Measurements from ENCODE around the gene MVP.
A peak's percentile ranks its signal among the peaks of the same experiment; 100 is the strongest.
"Not testable (repeated sequence)": the region's sequence is repeated elsewhere in the genome, so short reads cannot be mapped to it uniquely, and the experiment has no call there.

The MVP gene

DNA sequence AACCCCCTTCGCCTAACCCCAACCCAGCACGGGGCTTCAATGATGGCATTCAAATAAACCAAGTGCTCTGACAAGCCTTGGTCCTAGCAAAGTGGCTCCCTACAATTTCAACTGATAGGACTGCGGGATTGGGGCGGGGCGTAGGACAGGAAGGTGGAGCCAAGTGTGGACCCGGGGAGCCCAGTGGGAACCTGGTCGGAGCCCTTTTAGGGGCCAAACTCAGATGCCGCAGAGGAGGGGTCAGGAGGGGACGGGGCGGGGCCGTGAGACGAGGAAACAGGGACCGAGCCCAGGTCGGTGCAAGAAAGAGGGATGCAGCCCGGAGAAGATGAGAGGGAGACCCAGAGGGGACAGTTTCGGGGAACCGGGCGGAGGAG, 55.9 kb downstream of the MVP start:
- DNase-seq: no peak

DNA sequence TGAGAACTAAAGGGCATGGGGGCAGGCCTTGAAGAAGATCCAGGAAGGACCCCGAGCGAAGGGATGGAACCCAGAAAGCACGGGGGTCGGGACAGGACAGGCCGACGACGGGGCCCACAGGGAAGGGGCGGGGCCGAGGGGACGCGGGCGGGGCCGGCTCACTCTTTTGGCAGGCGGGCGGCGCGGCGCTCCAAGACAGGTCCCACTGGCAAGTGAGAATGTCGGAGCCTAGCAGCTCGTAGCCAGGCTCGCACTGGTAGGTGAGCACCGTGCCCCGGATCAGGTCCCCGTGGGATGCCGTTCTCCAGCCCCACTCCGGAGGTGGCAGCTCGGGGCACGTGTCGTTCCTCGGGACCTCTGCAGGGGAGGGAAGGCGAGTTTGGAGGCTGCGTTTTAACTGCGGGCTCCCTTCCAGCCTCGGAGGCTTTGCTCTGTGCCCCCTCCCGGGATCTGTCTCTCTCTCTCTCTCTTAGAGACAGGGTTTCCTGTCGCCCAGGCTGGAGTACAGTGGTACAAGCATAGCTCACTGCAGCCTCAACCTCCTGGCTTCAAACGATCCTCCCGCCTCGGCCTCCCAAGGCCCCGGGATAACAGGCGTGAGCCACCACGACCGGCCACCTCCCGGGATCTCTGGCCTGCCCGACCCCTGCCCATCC, 56.5 kb downstream of the MVP start:
- no peak for DNase-seq

- no peak for DNase-seq
These were observed 57.2 kb downstream of the MVP start for GRCh38 chr16:29877266-29877961.

GRCh38 chr16:29878172-29878571, 57.9 kb downstream of the MVP start:
- no peak for DNase-seq

DNA sequence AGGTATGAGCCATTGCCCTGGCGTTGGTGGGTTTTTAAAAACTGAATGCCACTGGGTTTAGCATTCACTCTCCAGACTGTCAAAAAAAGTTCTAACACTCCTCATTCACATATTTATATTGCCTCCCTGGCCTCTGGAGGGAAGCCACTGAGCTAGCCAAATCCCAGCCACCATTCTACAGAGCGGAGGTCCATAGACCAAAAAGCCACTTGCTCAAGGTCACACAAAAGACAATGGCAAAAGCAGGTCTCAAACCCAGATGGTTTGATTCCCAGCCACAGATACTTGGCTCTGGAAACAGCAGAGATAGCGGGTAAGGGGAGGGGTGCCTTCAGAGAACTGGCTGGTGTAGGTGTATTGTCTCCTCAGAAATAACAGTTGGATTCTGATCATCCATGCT, 60.8 kb downstream of the MVP start:
- no peak for DNase-seq

DNA sequence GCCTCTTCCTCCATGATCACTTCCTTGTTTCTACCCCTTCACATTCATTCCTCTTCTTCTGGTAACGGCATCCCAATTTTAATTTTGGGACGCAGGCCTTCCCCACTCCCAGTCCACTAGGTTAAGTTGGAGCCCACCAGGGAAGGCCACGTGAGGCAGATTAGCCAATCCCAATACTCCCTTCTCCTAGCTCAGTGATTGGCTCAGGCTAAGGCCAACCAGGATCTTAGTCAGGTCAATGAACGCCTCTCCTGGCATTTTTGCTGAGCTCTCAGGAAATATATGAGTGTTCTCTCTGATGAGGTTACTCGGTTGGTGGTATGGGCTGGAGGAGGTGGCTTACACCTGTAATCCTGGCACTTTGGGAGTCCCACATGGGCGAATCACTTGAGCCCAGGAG, 63.7 kb downstream of the MVP start:
- no peak for DNase-seq

- not testable (repeated sequence) for DNase-seq
These were observed 69.1 kb downstream of the MVP start for GRCh38 chr16:29889372-29889771.

DNA sequence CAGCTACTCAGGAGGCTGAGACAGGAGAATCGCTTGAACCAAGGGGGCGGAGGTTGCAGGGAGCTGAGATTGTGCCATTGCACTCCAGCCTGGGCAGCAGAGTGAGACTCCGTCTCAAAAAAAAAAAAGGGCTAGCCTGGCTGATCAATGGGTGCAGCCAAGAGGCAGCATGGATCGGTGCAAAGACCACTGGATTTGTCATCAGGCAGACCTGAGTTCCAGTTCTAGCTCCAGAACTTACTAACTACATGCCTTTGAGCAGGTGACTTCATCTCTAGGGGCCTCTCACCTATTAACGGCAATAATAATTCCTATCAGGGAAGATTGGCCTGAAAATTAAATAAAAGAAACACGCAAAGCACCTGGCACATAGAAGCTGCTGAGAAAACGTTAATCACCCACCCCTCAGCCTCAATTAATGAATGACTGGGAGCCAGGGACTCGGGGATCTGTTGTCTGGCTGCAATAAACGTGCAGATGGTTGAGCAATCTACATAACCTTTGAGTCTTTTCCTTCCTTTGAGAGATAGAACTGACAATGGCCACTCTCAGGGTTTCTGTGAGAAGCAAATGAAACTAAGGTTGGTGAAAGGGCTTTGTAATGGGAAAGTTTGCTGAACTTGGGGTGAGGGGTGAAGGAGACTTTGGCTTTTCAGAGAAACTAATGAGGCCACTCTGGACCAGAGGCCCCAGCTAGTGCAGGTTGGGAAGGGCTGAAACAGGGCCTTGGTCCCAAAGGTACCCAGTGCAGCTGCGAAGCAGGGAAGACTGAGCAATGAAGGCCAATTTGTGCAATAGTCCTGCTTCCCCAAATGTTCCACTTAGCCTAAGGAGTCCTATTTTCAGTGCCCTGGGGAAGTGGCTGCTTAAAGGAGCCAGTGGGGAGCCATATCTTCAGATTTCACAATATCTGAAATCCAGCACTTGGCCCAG, 71.5 kb downstream of the MVP start:
- peak; percentile 10 for DNase-seq

DNA sequence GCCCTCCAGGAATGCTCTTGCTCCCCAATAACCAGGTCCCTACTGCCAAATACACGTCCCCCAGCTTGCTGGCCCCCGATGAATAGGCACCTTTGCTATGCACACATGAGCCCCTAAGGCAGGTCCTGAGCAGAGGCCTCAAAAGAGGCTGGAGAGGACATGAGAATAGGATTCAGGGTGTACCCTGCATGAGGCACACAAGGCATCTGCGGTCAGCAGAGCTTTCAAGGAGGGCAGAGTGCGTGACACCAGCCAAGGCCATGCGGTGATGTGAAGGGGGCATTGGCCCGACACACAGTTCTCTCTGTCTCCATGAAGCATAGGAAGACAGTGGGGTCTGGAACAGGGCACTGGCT, 72.2 kb downstream of the MVP start:
- no peak for DNase-seq

DNA sequence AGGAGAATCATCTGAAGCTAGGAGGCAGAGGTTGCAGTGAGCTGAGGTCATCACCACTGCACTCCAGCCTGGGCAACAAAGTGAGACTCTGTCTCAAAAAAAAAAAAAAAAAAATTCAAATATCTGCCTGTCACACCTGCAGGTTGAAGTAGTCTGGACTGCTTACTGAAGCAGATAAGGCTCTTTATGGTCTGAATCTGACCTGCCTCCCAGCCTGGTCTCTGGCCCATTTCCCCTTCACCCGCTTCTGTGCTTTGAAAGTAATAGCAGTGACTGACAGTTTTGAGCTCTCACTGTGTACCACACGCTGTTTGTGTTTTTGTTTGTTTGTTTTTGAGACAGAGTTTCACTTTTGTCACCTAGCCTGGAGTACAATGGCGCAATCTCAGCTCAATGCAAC, 73.3 kb downstream of the MVP start:
- DNase-seq: no peak

- no peak for DNase-seq
These were observed 74.1 kb downstream of the MVP start for GRCh38 chr16:29894352-29894751.

DNA sequence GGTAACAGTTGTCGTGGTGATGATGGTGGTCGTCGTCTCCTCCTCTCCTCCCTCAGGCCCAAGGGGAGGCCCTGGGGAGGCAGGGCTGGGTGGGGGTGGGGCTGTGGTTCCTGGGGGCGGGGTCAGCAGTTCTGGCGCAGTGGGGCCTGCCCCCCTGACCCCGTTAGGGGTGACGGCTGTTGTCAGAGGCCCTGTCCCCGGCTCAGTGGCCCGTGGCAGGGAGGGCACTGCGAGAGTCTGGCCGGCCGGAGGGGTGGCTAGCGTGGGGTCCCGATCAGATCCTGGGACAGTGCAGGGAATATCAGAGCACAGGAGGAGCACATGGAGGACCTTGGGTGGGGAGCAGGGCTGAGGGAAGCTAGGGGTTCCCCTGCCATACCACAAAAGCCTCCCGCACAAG, 76.6 kb downstream of the MVP start:
- no peak for DNase-seq

- DNase-seq: no peak
These were observed 77.1 kb downstream of the MVP start for GRCh38 chr16:29897333-29897732.
